GM12878 (cell line): ENCODE measurements around the gene NSG2. TPM values are rescaled to one million over a fixed set of nuclear protein-coding genes. Genes with fewer than 3 reads are reported as not detected.

Experiments
- ATAC-seq: fragments of 200-7000 bp; cut with Tn5 transposase; 3 replicates; pipeline ENCODE4 v1.9.1; 2020; ENCODE audit warnings: mild to moderate bottlenecking, moderate library complexity
- BruUV-seq: library from RNA; stranded (reverse); fragments of 400-500 nt; replicated peaks from 2 replicates; lab custom pipeline; 2021; lab: Mats Ljungman, UMichigan
- CTCF ChIA-PET: fragments of 300-600 bp; sonication (Branson Sonifier 250); formaldehyde crosslinking; extraction: SDS; loops from one replicate; lab custom pipeline; 2021; ENCODE audit warnings: inconsistent platforms; lab: Yijun Ruan, JAX
- POLR2A ChIA-PET: fragments of 350-600 bp; formaldehyde crosslinking; extraction: SDS; loops from one replicate; lab custom pipeline; 2021; ENCODE audit warnings: inconsistent platforms; lab: Charles Lee
- RAD21 ChIA-PET: fragments of 300-600 bp; sonication (Branson Sonifier 250); formaldehyde crosslinking; loops from one replicate; lab custom pipeline; 2023; ENCODE audit warnings: antibody characterized with exemption; ENCODE audit not compliant: unreplicated experiment; lab: Charles Lee
- SMC1A ChIA-PET: fragments of 300-600 bp; sonication (Branson Sonifier 250); formaldehyde crosslinking; loops from one replicate; lab custom pipeline; 2023; ENCODE audit not compliant: unreplicated experiment, uncharacterized antibody; lab: Charles Lee
- DNase-seq: peaks from one replicate; pipeline ENCODE4 v3.0.0-alpha.2; 2011; ENCODE audit warnings: low read depth, low spot score
- FAIRE-seq: peaks from 3 replicates; lab custom pipeline; 2011; peaks lifted over from hg19 to GRCh38; lab: Jason Lieb, UNC
- H2AFZ ChIP-seq: 2 replicates; pipeline ENCODE4 v1.6.0; 2011; ENCODE audit warnings: low read depth, low read length, control low read depth; ENCODE audit not compliant: control insufficient read depth
- H3K27ac ChIP-seq: 2 replicates; pipeline ENCODE4 v1.5.1; 2011; ENCODE audit warnings: control low read depth; ENCODE audit not compliant: control insufficient read depth, insufficient read depth
- H3K27me3 ChIP-seq, 2 experiments: replicated peaks in 1 of 2; 2 replicates each; pipeline versions ENCODE4 v1.6.0 to v1.6.1; 2011; ENCODE audit warnings: low read length in 1 of 2; ENCODE audit not compliant: control insufficient read depth in 2 of 2, insufficient read depth in 2 of 2
- H3K36me3 ChIP-seq, 2 experiments: 2 replicates each; pipeline ENCODE4 v1.5.1; 2011; ENCODE audit warnings: low read length in 1 of 2; ENCODE audit not compliant: control insufficient read depth in 2 of 2, insufficient read depth in 2 of 2
- H3K4me1 ChIP-seq: 2 replicates; pipeline ENCODE4 v1.6.1; 2011; ENCODE audit warnings: mild to moderate bottlenecking, low read length, moderate library complexity, mixed read lengths; ENCODE audit not compliant: control insufficient read depth, insufficient read depth
- H3K4me2 ChIP-seq: 2 replicates; pipeline ENCODE4 v1.6.0; 2011; ENCODE audit warnings: control low read depth; ENCODE audit not compliant: control insufficient read depth, insufficient read depth
- H3K4me3 ChIP-seq: fragments of 200-600 bp; sonication (generic); 2 replicates; pipeline ENCODE4 v1.5.1; 2016
- H3K79me2 ChIP-seq: 2 replicates; pipeline ENCODE4 v1.6.0; 2011; ENCODE audit warnings: low read length; ENCODE audit not compliant: control insufficient read depth, insufficient read depth
- H3K9ac ChIP-seq: 2 replicates; pipeline ENCODE4 v1.8.0; 2011; ENCODE audit warnings: low read length, control low read depth, mixed read lengths; ENCODE audit not compliant: control insufficient read depth, insufficient read depth
- H3K9me3 ChIP-seq: replicated peaks from 3 replicates; pipeline ENCODE4 v1.5.1; 2011; ENCODE audit warnings: mild to moderate bottlenecking, low read length; ENCODE audit not compliant: control insufficient read depth, insufficient read depth
- H4K20me1 ChIP-seq: 2 replicates; pipeline ENCODE4 v1.6.0; 2011; ENCODE audit not compliant: control insufficient read depth, insufficient read depth
- CBFB ChIP-seq: IDR thresholded peaks from 2 replicates; pipeline ENCODE4 v1.6.1; 2016; ENCODE audit warnings: antibody characterized with exemption, low read depth
- MEF2B ChIP-seq: fragments of 450-650 bp; IDR thresholded peaks from 2 replicates; pipeline ENCODE4 v1.6.1; 2018; ENCODE audit warnings: mild to moderate bottlenecking, moderate library complexity; ENCODE audit not compliant: partially characterized antibody, poor library complexity, severe bottlenecking
- MTA2 ChIP-seq: fragments of 450-650 bp; IDR thresholded peaks from 2 replicates; pipeline ENCODE4 v1.6.1; 2016; ENCODE audit warnings: low read depth, mild to moderate bottlenecking, moderate library complexity
- NFYB ChIP-seq: IDR thresholded peaks from 2 replicates; pipeline ENCODE4 v1.6.1; 2011; ENCODE audit warnings: low read depth, mild to moderate bottlenecking, low read length, improper control_type of control experiment, moderate library complexity; ENCODE audit not compliant: insufficient read depth
- USF1 ChIP-seq: IDR thresholded peaks from 2 replicates; pipeline ENCODE4 v1.6.1; 2011; ENCODE audit warnings: borderline replicate concordance, low read depth, mild to moderate bottlenecking, moderate library complexity, mixed read lengths, low read length; ENCODE audit not compliant: insufficient read depth; ENCODE audit errors: extremely low read length
- ZBTB11 ChIP-seq: fragments of 450-650 bp; formaldehyde crosslinking; IDR thresholded peaks from 2 replicates; pipeline ENCODE4 v1.5.0; 2022; ENCODE audit warnings: mild to moderate bottlenecking, missing genetic modification characterization
- WGBS: methylation state at CpG from one replicate; pipeline ENCODE4 v1.1.6; 2016; ENCODE audit warnings: low lambda C conversion rate; ENCODE audit not compliant: insufficient replicate concordance, insufficient coverage; ENCODE audit errors: missing lambda C conversion rate; 5-methylcytosine and 5-hydroxymethylcytosine counted together
- in situ Hi-C: fragments of 300-500 bp; cut with MboI; formaldehyde crosslinking; loops from 9 replicates; pipeline ENCODE4 v1.14.3; 2018; ENCODE audit warnings: mixed read lengths
- intact Hi-C: fragments of 100-400 bp; cut with micrococcal nuclease; formaldehyde crosslinking; loops from one replicate; pipeline ENCODE4 v1.14.2; 2022; ENCODE audit not compliant: unreplicated experiment
- polyA plus RNA-seq, 11 experiments: library from polyadenylated mRNA; depleted of rRNA in 4 of 11; unstranded in 6 of 11; stranded (reverse) in 5 of 11; fragments of >200 nt; fragmentation: Nextera tagmentation in 4 of 11; fragmentation: Illumina TruSeq in 1 of 11; extraction: Ambion mirVana in 4 of 11; extraction: Trizol in 1 of 11; gene quantifications; 1 replicate in 1 of 11; 2 replicates in 10 of 11; pipeline versions ENCODE4 v1.2.1 to v1.2.3, GENCODE V29; 2011 to 2016; ENCODE audit warnings: inconsistent platforms in 2 of 11, missing spikeins in 2 of 11, low read depth in 1 of 11
- total RNA-seq, 4 experiments: library from RNA; depleted of rRNA in 3 of 4; stranded (reverse); fragments of >200 nt in 3 of 4; fragmentation: Illumina TruSeq in 1 of 4; extraction: Trizol in 1 of 4; gene quantifications; 2 replicates each; pipeline versions ENCODE4 v1.2.1 to v1.2.3, GENCODE V29; 2013 to 2021

Gene NSG2
- total and polyA plus RNA-seq, 10 of the 15 experiments (the other 5 are each of a cell fraction or from before 2014, with no cell fraction given) = 0.04 to 0.14 TPM; not detected in 8

- no peak overlapping the region for H3K4me3 ChIP-seq
- no peaks in the 10 kb centered on the region for H3K36me3 ChIP-seq
- SMC1A ChIA-PET = no interaction called here
- H4K20me1 ChIP-seq = no peaks in the 10 kb centered on the region
- no peaks in the 10 kb centered on the region; the same call in 1 of the 2 replicates for H3K4me1 ChIP-seq
- DNase-seq (no peak), ATAC-seq (no peak), FAIRE-seq (no peak)
- H3K9me3 ChIP-seq = no peaks in the 10 kb centered on the region
- WGBS = 29% methylated on average over 8 of the region's 8 CpGs
- BruUV-seq = no TSS peak
- RAD21 ChIA-PET = no interaction called here
- H3K4me2 ChIP-seq = no peak overlapping the region
- H3K79me2 ChIP-seq = no peaks in the 10 kb centered on the region
- POLR2A ChIA-PET = no interaction called here
- in situ Hi-C loops (no loop called here), intact Hi-C loops (no loop called here)
- H3K27ac ChIP-seq = no peak overlapping the region
- H3K27me3 ChIP-seq = peaks cover 0 to 2% of the 10 kb centered on the region in 2 experiments; a peak in 2 of 4 replicates
- CTCF ChIA-PET = interaction anchor here (1.1 to 1.2 kb wide), 2 partner anchors 25 to 64 kb away, joined by 3 to 4 read pairs; no protein-coding TSS in a partner anchor
- TF ChIP-seq MTA2 (no peak), CBFB (no peak)
- TF ChIP-seq, all 136 proteins: peak for 0
- H2AFZ ChIP-seq = no peak overlapping the region
- H3K9ac ChIP-seq = no peak overlapping the region
Measured at GRCh38 chr5:174119468-174119881, 74.0 kb downstream of the NSG2 start.

- in situ Hi-C loops (no loop called here), intact Hi-C loops (no loop called here)
- ATAC-seq = no peak
- POLR2A ChIA-PET = no interaction called here
- Histone ChIP-seq H3K9me3 (peaks cover 5% of the 10 kb centered on the region; the same call in 1 of the 3 replicates), H3K4me2 (no peak overlapping the region), H3K36me3 (no peaks in the 10 kb centered on the region), H2AFZ (no peak overlapping the region), H3K27ac (no peak overlapping the region), H3K79me2 (no peaks in the 10 kb centered on the region), H3K9ac (no peak overlapping the region), H4K20me1 (no peaks in the 10 kb centered on the region), H3K4me1 (no peaks in the 10 kb centered on the region; the same call in 1 of the 2 replicates), H3K4me3 (no peak overlapping the region), H3K27me3 (peaks cover 0 to 2% of the 10 kb centered on the region in 2 experiments; a peak in 2 of 4 replicates)
- SMC1A ChIA-PET = no interaction called here
- CTCF ChIA-PET = no interaction called here
- DNase-seq = no peak
- no peak for TF ChIP-seq ZBTB11 (CRISPR knock-in tag)
- TF ChIP-seq MEF2B = no peak
- TF ChIP-seq USF1 = no peak
- TF ChIP-seq NFYB = no peak
- 0% methylated on average over 1 of the region's 1 CpG for WGBS
- BruUV-seq = no TSS peak
- RAD21 ChIA-PET = no interaction called here
- no peak for FAIRE-seq
Measured at GRCh38 chr5:174120401-174121005, 75.0 kb downstream of the NSG2 start.
